Erythroblast (primary cell): Measurements from ENCODE around the gene SCO2.

Experiments
- GATA1 ChIP-seq: IDR thresholded peaks from 2 replicates; pipeline ENCODE4 v1.6.1; 2011; ENCODE audit warnings: low read depth, mild to moderate bottlenecking, control low read depth, low read length, moderate library complexity
- POLR2A ChIP-seq: IDR thresholded peaks from 2 replicates; pipeline ENCODE4 v1.6.1; 2011; ENCODE audit warnings: mild to moderate bottlenecking, low read length

- TF ChIP-seq POLR2A (no peak), GATA1 (no peak)
Observed at GRCh38 chr22:50542416-50542927, 17.1 kb upstream of the SCO2 start.
